Measurements from ENCODE around the gene NPIPB13.
A peak's percentile ranks its signal among the peaks of the same experiment; 100 is the strongest.
"Not testable (repeated sequence)": the region's sequence is repeated elsewhere in the genome, so short reads cannot be mapped to it uniquely, and the experiment has no call there.

NPIPB13 gene

DNA sequence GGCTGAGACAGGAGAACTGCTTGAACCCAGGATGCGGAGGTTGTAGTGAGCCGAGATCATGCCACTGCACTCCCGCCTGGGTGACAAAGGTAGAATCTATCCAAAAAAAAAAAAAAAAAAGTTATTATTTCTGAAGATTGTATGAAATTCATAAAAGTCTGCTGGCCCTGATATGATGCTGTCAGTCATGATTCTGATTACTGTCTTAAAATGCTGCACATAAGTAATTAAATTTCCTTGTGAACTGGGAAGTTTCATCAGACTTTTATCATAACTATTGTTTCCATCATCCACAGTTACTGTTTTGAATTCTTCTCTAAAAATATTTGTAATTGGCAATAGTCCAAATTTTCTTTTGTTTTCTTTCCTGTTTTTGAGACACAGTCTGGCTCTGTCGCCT is at the start of gene NPIPB13:
TSS of gene NPIPB13 (minus strand) at position 101 of the 400 bp plus-strand sequence. CDS start 2,906 bp downstream, outside the sequence.
- not testable (repeated sequence) for DNase-seq

DNA sequence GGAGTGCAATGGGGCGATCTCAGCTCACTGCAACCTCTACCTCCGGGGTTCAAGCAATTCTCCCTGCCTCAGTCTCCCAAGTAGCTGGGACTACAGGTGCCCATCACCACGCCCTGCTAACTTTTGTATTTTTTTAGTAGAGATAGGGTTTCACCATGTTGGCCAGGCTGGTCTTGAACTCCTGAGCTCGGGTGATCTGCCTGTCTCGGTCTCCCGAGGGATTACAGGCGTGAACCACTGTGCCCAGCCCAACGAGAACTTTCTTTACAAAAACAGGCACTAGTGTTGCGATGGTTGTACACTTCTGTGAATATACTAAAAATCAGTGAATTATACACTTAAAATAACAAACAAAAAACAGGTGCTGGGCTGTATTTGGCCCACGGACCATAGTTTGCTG is 34.1 kb upstream of the NPIPB13 start:
- not testable (repeated sequence) for DNase-seq

- DNase-seq = not testable (repeated sequence)
These were observed 30.2 kb upstream of the NPIPB13 start for GRCh38 chr16:30278523-30278922.

DNA sequence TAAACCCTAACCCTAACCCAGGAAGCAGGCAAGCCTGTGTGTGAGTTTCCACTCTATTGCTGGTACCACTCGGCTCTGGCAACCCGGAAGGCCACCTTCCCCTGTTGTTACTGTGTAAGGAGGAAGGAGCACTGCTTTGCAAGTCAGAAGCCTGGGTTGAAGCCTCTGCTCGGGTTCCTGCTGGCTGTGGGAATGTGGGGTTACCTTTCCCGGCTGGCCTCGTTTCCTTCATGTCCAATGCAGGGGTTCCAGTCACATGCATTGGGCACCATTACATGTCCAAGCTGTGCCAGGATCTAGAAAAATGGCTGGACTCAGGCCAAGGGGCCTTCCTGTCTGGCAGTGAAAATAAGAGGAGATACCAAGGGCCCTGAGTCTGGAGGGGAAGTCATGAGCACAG is 31.2 kb downstream of the NPIPB13 start:
- DNase-seq = not testable (repeated sequence)

DNA sequence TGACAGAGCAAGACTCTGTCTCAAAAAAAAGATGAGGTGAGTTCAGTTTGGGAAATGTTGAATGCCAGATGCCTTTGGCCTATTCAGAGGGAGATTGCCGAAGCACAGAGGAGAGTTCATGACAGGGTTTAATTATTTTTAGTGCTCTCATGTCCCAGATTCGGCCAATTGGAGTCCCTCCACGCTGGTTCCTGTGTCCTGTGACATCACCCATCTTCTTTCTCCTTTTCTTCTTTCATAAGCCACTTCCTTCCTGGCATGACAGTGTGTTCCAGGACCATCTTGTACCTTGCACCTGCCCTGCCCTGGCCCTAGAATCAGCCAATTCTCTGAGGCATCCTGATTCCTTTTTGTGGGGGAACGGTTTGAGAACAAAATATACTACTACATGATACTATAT is 36.9 kb downstream of the NPIPB13 start:
- DNase-seq = not testable (repeated sequence)

DNA sequence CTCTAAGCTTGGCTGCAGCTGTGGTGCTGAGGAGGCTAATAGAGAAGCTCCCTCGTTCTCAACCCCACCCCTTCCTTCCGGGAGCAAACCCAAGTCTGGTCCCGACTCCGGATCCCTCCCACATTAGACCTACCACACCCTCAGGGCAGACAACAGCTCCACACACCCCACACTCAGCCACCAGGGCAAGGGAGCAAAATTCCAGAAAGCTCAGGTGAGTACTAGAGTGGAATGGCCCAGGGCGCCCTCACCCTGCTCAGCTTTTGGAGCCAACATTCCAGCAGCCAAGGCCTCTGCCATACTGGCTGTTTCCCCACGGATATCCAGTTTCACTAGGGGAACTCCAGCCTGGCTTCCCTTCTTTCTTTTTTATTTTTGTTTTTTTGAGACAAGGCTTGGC is 39.2 kb downstream of the NPIPB13 start:
- DNase-seq = peak; percentile 50

DNA sequence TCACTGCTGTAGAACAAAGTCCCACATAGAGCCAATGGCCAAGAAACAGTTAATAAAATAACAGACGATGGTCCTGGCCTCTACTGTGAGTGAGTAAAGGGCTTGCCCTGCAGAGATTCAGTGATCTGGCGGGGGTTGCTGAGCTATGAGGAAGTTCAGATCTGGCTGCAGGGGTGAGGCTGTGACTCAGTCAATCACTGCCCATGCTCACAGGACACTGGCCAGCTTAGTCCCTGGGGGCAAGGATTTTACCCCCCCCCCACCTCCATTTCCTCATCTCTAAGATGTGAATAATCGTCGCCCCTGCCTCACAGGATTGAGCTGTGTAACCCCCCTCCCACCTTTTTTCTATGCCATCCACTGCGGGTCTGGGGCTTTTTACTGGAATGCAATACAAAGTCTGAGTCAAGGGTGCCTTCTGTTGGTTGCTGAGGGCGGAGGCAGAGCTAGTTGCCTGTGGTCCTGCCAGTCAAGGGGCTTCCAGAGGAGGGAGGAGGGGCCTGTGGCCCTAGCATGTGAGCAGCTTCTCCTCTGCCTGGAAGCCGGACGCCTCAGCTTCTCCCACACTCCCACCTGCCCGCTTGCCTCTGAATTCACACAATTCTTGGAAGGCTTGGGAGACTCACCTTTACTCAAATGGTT is 41.1 kb downstream of the NPIPB13 start:
- DNase-seq = not testable (repeated sequence)

GRCh38 chr16:30206252-30206651 is 42.0 kb downstream of the NPIPB13 start:
- not testable (repeated sequence) for DNase-seq

DNA sequence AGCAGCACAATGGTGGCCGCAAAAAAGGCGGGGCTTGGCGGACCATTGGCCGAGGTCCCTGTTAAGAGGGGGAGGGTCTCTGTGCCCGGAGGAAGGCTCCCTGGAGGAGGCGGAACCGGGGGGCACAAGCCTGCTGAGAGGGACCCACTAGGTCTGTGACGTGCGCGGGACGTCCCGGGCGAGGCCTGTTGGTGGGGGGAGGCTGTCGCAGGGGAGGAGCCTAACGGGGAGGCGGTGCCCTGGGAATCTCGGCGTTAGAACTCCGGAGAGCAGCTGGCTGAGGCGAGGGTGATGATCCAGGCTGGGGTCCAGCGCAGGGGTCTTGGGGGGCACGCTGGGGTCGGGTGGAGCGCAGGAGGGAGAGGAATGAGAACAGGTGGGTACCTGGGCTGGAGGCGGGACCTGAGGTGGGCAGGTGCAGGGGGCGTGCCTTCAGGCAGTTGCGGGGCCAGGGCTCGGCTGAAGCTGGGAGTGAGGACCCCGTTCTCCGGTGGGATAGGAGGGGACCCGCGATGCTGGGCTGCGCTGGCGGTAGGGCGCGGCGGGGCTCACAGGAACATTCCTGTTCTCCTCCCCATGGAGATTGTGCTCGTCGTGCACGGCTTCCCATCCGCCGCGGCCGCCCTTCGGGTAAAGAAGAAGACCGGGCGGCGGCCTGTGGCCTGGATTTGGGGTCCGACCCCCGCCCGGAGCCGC is 42.6 kb downstream of the NPIPB13 start:
- not testable (repeated sequence) for DNase-seq

- DNase-seq = not testable (repeated sequence)
These were observed 48.5 kb downstream of the NPIPB13 start for GRCh38 chr16:30199608-30200343.

DNA sequence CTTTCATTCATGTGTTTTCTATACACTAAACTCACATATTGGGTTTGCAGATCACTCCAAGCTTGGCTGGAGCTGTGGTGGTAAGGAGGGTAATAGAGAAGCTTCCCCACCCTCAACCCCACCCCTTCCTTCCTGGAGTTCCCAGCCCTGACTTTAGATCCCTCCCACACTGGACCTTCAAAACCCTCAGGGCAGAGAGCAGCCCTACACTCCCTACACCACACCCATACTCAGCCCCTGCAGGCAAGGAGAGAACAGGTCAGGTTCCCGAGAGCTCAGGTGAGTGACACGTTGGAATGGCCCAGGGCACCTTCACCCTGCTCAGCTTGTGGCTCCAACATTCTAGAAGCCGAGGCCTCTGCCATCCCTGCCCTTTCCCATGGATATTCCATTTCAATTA is 49.2 kb downstream of the NPIPB13 start, which contains the start of gene SULT1A3:
TSS of gene SULT1A3 (plus strand) at position 207 of the 400 bp plus-strand sequence. CDS start 1,474 bp downstream, outside the sequence.
- DNase-seq = not testable (repeated sequence)
